ENCODE results near the gene TMEFF2. TPM values are rescaled to one million over a fixed set of nuclear protein-coding genes. Genes with fewer than 3 reads are reported as not detected.

TMEFF2 gene
- total and polyA plus RNA-seq, 2 donors from 2014 or later: not detected

GRCh38 chr2:192126912-192127311 is 67.8 kb downstream of the TMEFF2 start:
- no peak for FAIRE-seq
- no peak for TF ChIP-seq CTCF (IDR thresholded peaks at IDR 0.05; ENCODE audit: borderline replicate concordance, extremely low read depth, insufficient read depth)
- no peaks in the 10 kb centered on the region for H3K9me3 ChIP-seq (ENCODE audit: control insufficient read depth in 2 of 3, insufficient read depth in 1 of 3, low read length in 3 of 3)
- H3K27me3 ChIP-seq (ENCODE audit: control insufficient read depth, insufficient read depth, low read length): no peaks in the 10 kb centered on the region
- no peak overlapping the region for H3K4me3 ChIP-seq (ENCODE audit: low read length in 3 of 3)
- intact Hi-C loops (cut with DNase I): no loop called here
- H3K4me1 ChIP-seq (ENCODE audit: control insufficient read depth in 2 of 3, insufficient read depth in 2 of 3, low read depth in 1 of 3, low read length in 3 of 3): no peaks in the 10 kb centered on the region
- DNase-seq: no peak
- no peaks in the 10 kb centered on the region for H3K36me3 ChIP-seq (ENCODE audit: control insufficient read depth in 2 of 3, insufficient read depth in 3 of 3, low read length in 3 of 3)
- H3K27ac ChIP-seq (ENCODE audit: low read depth in 2 of 2, low read length in 2 of 2): no peak overlapping the region
- H3K9ac ChIP-seq (ENCODE audit: low read length in 3 of 3): no peak overlapping the region

GRCh38 chr2:192126426-192126825 is 68.3 kb downstream of the TMEFF2 start:
- no peak for TF ChIP-seq CTCF (IDR thresholded peaks at IDR 0.05; ENCODE audit: borderline replicate concordance, extremely low read depth, insufficient read depth)
- H3K36me3 ChIP-seq (ENCODE audit: control insufficient read depth in 2 of 3, insufficient read depth in 3 of 3, low read length in 3 of 3): no peaks in the 10 kb centered on the region
- H3K27ac ChIP-seq (ENCODE audit: low read depth in 2 of 2, low read length in 2 of 2): no peak overlapping the region
- intact Hi-C loops (cut with DNase I): no loop called here
- DNase-seq: no peak
- H3K27me3 ChIP-seq (ENCODE audit: control insufficient read depth, insufficient read depth, low read length): no peaks in the 10 kb centered on the region
- no peaks in the 10 kb centered on the region for H3K4me1 ChIP-seq (ENCODE audit: control insufficient read depth in 2 of 3, insufficient read depth in 2 of 3, low read depth in 1 of 3, low read length in 3 of 3)
- no peak for FAIRE-seq
- no peaks in the 10 kb centered on the region for H3K9me3 ChIP-seq (ENCODE audit: control insufficient read depth in 2 of 3, insufficient read depth in 1 of 3, low read length in 3 of 3)
- H3K9ac ChIP-seq (ENCODE audit: low read length in 3 of 3): no peak overlapping the region
- no peak overlapping the region for H3K4me3 ChIP-seq (ENCODE audit: low read length in 3 of 3)

- H3K9me3 ChIP-seq (ENCODE audit: control insufficient read depth in 2 of 3, insufficient read depth in 1 of 3, low read length in 3 of 3): no peaks in the 10 kb centered on the region
- DNase-seq: no peak
- no peak for FAIRE-seq
- no peak for TF ChIP-seq CTCF (IDR thresholded peaks at IDR 0.05; ENCODE audit: borderline replicate concordance, extremely low read depth, insufficient read depth)
- no peaks in the 10 kb centered on the region for H3K4me1 ChIP-seq (ENCODE audit: control insufficient read depth in 2 of 3, insufficient read depth in 2 of 3, low read depth in 1 of 3, low read length in 3 of 3)
- no peaks in the 10 kb centered on the region for H3K27me3 ChIP-seq (ENCODE audit: control insufficient read depth, insufficient read depth, low read length)
- no peak overlapping the region for H3K27ac ChIP-seq (ENCODE audit: low read depth in 2 of 2, low read length in 2 of 2)
- H3K9ac ChIP-seq (ENCODE audit: low read length in 3 of 3): no peak overlapping the region
- H3K4me3 ChIP-seq (ENCODE audit: low read length in 3 of 3): no peak overlapping the region
- no peaks in the 10 kb centered on the region for H3K36me3 ChIP-seq (ENCODE audit: control insufficient read depth in 2 of 3, insufficient read depth in 3 of 3, low read length in 3 of 3)
- intact Hi-C loops (cut with DNase I): no loop called here
Observed at GRCh38 chr2:192124571-192124970, 70.2 kb downstream of the TMEFF2 start.

- Histone ChIP-seq H3K9ac (ENCODE audit: low read length in 3 of 3) (no peak overlapping the region), H3K4me3 (ENCODE audit: low read length in 3 of 3) (no peak overlapping the region), H3K27ac (ENCODE audit: low read depth in 2 of 2, low read length in 2 of 2) (no peak overlapping the region), H3K9me3 (ENCODE audit: control insufficient read depth in 2 of 3, insufficient read depth in 1 of 3, low read length in 3 of 3) (no peaks in the 10 kb centered on the region), H3K4me1 (ENCODE audit: control insufficient read depth in 2 of 3, insufficient read depth in 2 of 3, low read depth in 1 of 3, low read length in 3 of 3) (no peaks in the 10 kb centered on the region), H3K36me3 (ENCODE audit: control insufficient read depth in 2 of 3, insufficient read depth in 3 of 3, low read length in 3 of 3) (no peaks in the 10 kb centered on the region), H3K27me3 (ENCODE audit: control insufficient read depth, insufficient read depth, low read length) (no peaks in the 10 kb centered on the region)
- no peak for TF ChIP-seq CTCF (IDR thresholded peaks at IDR 0.05; ENCODE audit: borderline replicate concordance, extremely low read depth, insufficient read depth)
- intact Hi-C loops (cut with DNase I): no loop called here
- DNase-seq (no peak), FAIRE-seq (no peak)
Observed at GRCh38 chr2:192123847-192124246, 70.9 kb downstream of the TMEFF2 start.
